Endodermal cell (in vitro differentiated cells): ENCODE measurements around the gene RAB20. TPM values are rescaled to one million over a fixed set of nuclear protein-coding genes. Genes with fewer than 3 reads are reported as not detected.
A peak's percentile ranks its signal among the peaks of the same experiment; 100 is the strongest.

Source experiments
- DNase-seq: peaks from one replicate; pipeline ENCODE4 v3.0.0-alpha.2; 2017
- H3K27ac ChIP-seq: 2 replicates; pipeline ENCODE4 v1.5.1; 2013; ENCODE audit warnings: mild to moderate bottlenecking, low read depth, low read length, moderate library complexity
- H3K27me3 ChIP-seq: 2 replicates; pipeline ENCODE4 v1.6.1; 2013; ENCODE audit warnings: mild to moderate bottlenecking, low read length, moderate library complexity; ENCODE audit not compliant: insufficient read depth, control insufficient read depth, poor library complexity, severe bottlenecking
- H3K36me3 ChIP-seq: 2 replicates; pipeline ENCODE4 v1.7.0; 2013; ENCODE audit warnings: mild to moderate bottlenecking, low read length, moderate library complexity; ENCODE audit not compliant: control insufficient read depth, insufficient read depth
- H3K4me1 ChIP-seq: one replicate; pipeline ENCODE4 v1.7.0; 2013; ENCODE audit warnings: low read length; ENCODE audit not compliant: control insufficient read depth, insufficient read depth
- H3K4me3 ChIP-seq: 2 replicates; pipeline ENCODE4 v1.5.1; 2013; ENCODE audit warnings: mild to moderate bottlenecking, low read length, moderate library complexity
- H3K9ac ChIP-seq: 2 replicates; pipeline ENCODE4 v1.6.1; 2013; ENCODE audit warnings: mild to moderate bottlenecking, low read length, moderate library complexity; ENCODE audit not compliant: poor library complexity, severe bottlenecking; ENCODE audit errors: extremely low read depth
- H3K9me3 ChIP-seq: 2 replicates; pipeline ENCODE4 v1.6.1; 2013; ENCODE audit warnings: mild to moderate bottlenecking, low read length, moderate library complexity; ENCODE audit not compliant: control insufficient read depth
- H3K27ac Mint-ChIP-seq: 2 replicates; pipeline ENCODE4 v1.8.0; 2020; ENCODE audit warnings: mixed read lengths
- H3K27me3 Mint-ChIP-seq: 2 replicates; pipeline ENCODE4 v1.8.0; 2021; ENCODE audit warnings: mild to moderate bottlenecking, mixed read lengths; ENCODE audit not compliant: insufficient read depth
- H3K36me3 Mint-ChIP-seq: 2 replicates; pipeline ENCODE4 v1.8.0; 2020; ENCODE audit warnings: low read depth, mixed read lengths
- H3K4me1 Mint-ChIP-seq: 2 replicates; pipeline ENCODE4 v1.8.0; 2020; ENCODE audit warnings: mixed read lengths
- H3K4me3 Mint-ChIP-seq: 2 replicates; pipeline ENCODE4 v1.8.0; 2020; ENCODE audit warnings: mild to moderate bottlenecking, moderate library complexity, mixed read lengths
- H3K9me3 Mint-ChIP-seq: 2 replicates; pipeline ENCODE4 v1.8.0; 2020; ENCODE audit warnings: mild to moderate bottlenecking, mixed read lengths
- WGBS, 2 experiments: methylation state at CpG; one replicate each; pipeline versions ENCODE4 v1.1.5 to v1.1.7; 2013; ENCODE audit warnings: missing lambda C conversion rate in 2 of 2, mixed read lengths in 1 of 2; ENCODE audit not compliant: insufficient coverage in 1 of 2, insufficient read length in 1 of 2; 5-methylcytosine and 5-hydroxymethylcytosine counted together
- total RNA-seq, 2 donors: library from RNA; stranded (reverse); fragmentation: NEBNext Ultra II Directional in 1 of 2; extraction: Animal tissue kit (Norgen Biotek cat#: 25700) in 1 of 2; gene quantifications; 2 replicates in 1 of 2; 3 replicates in 1 of 2; pipeline ENCODE4 v1.2.1, GENCODE V29; 2021
- TF ChIP-seq, protein P1 (sequence below): fragments of 200-600 bp; sonication (generic); conservative IDR thresholded peaks from 2 replicates; pipeline ENCODE4 v1.5.0; 2021; ENCODE audit warnings: antibody characterized with exemption, mild to moderate bottlenecking

RAB20 gene
- total RNA-seq, 2 donors from 2014 or later, result 12.6 to 14.2 TPM

DNA sequence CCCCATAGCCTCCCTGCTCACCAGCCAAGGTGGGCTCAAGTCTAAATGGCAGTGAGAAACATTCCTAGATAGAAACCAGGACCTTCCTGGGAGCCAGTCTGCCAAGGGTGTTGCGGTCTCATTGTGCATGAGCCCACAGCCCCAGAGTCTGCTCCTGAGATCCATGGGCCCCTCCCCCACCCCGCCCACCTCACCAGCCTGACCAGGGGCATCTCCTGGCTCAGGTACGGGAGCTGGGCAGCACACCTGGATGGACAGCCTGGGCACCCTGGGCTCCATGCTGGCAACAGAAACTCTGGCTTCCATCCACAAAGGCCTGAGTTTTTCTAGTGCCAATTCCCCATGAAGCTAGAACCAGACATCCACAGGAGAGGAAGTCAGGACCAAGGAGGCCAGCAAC, 65.6 kb downstream of the RAB20 start:
- Mint-ChIP-seq H3K36me3 (peaks cover 95% of the 10 kb centered on the region), H3K27me3 (no peaks in the 10 kb centered on the region), H3K27ac (no peak overlapping the region), H3K4me1 (no peaks in the 10 kb centered on the region), H3K9me3 (peaks cover 4% of the 10 kb centered on the region), H3K4me3 (no peak overlapping the region)
- no peak for DNase-seq
- 97 to 100% methylated on average over 1 to 3 of the region's 3 CpGs for WGBS, 2 experiments
- H3K9ac ChIP-seq, result no peak overlapping the region
- H3K27me3 ChIP-seq, result no peaks in the 10 kb centered on the region
- peaks cover 23% of the 10 kb centered on the region for H3K9me3 ChIP-seq
- TF ChIP-seq, protein P1, sequence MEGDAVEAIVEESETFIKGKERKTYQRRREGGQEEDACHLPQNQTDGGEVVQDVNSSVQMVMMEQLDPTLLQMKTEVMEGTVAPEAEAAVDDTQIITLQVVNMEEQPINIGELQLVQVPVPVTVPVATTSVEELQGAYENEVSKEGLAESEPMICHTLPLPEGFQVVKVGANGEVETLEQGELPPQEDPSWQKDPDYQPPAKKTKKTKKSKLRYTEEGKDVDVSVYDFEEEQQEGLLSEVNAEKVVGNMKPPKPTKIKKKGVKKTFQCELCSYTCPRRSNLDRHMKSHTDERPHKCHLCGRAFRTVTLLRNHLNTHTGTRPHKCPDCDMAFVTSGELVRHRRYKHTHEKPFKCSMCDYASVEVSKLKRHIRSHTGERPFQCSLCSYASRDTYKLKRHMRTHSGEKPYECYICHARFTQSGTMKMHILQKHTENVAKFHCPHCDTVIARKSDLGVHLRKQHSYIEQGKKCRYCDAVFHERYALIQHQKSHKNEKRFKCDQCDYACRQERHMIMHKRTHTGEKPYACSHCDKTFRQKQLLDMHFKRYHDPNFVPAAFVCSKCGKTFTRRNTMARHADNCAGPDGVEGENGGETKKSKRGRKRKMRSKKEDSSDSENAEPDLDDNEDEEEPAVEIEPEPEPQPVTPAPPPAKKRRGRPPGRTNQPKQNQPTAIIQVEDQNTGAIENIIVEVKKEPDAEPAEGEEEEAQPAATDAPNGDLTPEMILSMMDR, result no peak
- no peaks in the 10 kb centered on the region for H3K4me1 ChIP-seq
- H3K4me3 ChIP-seq, result no peak overlapping the region
- no peak overlapping the region for H3K27ac ChIP-seq
- peaks cover 98% of the 10 kb centered on the region for H3K36me3 ChIP-seq

DNA sequence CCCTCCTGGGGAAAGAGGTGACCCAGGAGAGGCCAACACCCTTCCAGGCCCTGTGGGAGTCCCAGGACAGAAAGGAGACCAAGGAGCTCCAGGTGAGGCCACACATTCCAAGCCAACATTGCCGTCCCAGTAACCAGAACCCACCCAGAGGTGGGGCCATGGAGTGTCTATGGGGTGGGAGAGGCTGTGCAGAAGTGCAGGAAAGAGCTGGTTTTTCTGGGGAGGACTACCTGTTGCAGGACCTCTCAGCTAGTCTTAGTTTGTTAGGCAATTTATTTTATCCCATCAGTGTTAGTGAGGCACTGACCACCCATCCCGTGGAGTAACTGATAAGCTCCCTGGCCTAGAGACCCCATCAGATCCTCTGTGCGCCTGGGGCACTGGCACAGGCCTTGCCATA, 66.1 kb downstream of the RAB20 start:
- Histone ChIP-seq H3K27me3 (no peaks in the 10 kb centered on the region), H3K4me1 (no peaks in the 10 kb centered on the region), H3K27ac (no peak overlapping the region), H3K4me3 (no peak overlapping the region), H3K9me3 (peaks cover 23% of the 10 kb centered on the region), H3K36me3 (peaks cover 98% of the 10 kb centered on the region), H3K9ac (no peak overlapping the region)
- Mint-ChIP-seq H3K27ac (no peak overlapping the region), H3K27me3 (no peaks in the 10 kb centered on the region), H3K9me3 (peaks cover 4% of the 10 kb centered on the region), H3K4me1 (no peaks in the 10 kb centered on the region), H3K4me3 (no peak overlapping the region), H3K36me3 (peaks cover 95% of the 10 kb centered on the region)
- 87 to 93% methylated on average over 2 to 3 of the region's 3 CpGs for WGBS, 2 experiments
- DNase-seq, result no peak
- TF ChIP-seq, protein P1, result no peak

DNA sequence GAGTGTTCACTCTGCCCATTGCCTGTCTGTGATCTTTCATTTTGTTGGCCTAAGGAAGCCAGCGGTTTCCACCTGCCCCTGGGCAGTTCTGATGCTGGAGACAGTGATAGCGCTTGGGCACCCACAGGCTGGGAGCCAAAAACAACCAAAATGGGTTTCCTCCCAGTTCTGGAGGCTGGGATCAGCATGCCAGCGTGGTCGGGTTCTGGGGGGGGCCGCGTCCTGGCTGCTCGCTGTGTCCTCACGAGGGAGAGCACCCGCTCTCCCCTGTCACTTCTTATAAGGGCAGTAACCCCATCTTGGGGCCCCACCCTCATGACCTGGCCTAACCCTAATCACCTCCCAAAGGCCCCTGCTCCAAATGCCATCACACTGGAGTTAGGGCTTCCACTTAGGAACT, 67.9 kb downstream of the RAB20 start:
- H3K4me3 ChIP-seq, result no peak overlapping the region
- H3K36me3 ChIP-seq, result peaks cover 99% of the 10 kb centered on the region
- no peak overlapping the region for H3K9ac ChIP-seq
- 98 to 100% methylated on average over 2 to 9 of the region's 9 CpGs for WGBS, 2 experiments
- H3K27me3 Mint-ChIP-seq, result no peaks in the 10 kb centered on the region
- H3K9me3 ChIP-seq, result peaks cover 23% of the 10 kb centered on the region
- H3K9me3 Mint-ChIP-seq, result peaks cover 4% of the 10 kb centered on the region
- H3K4me1 Mint-ChIP-seq, result no peaks in the 10 kb centered on the region
- H3K36me3 Mint-ChIP-seq, result peaks cover 94% of the 10 kb centered on the region
- H3K4me3 Mint-ChIP-seq, result no peak overlapping the region
- H3K27me3 ChIP-seq, result no peaks in the 10 kb centered on the region
- no peak for DNase-seq
- no peak overlapping the region for H3K27ac ChIP-seq
- H3K27ac Mint-ChIP-seq, result peak overlapping the region; percentile 39
- no peaks in the 10 kb centered on the region for H3K4me1 ChIP-seq
- TF ChIP-seq, protein P1, result no peak
